Neural cell (in vitro differentiated cells): ENCODE measurements around the gene ACTR1A. TPM values are rescaled to one million over a fixed set of nuclear protein-coding genes. Genes with fewer than 3 reads are reported as not detected.

ENCODE experiments used
- H2AFZ ChIP-seq: fragments of 200-600, 300-800 bp; sonication (generic), shearing (Covaris generic); 2 replicates; pipeline ENCODE4 v1.6.0; 2014; ENCODE audit warnings: low read depth, mild to moderate bottlenecking, antibody characterized with exemption, low read length, moderate library complexity
- H3F3A ChIP-seq: fragments of 200-600 bp; shearing (Covaris generic); 2 replicates; pipeline ENCODE4 v1.6.1; 2016; ENCODE audit warnings: mild to moderate bottlenecking, moderate library complexity, mixed read lengths, antibody characterized with exemption, low read length; ENCODE audit not compliant: insufficient read depth, poor library complexity, severe bottlenecking
- H3K27ac ChIP-seq: fragments of 200-600, 300-800 bp; sonication (generic), shearing (Covaris generic); 2 replicates; pipeline ENCODE4 v1.5.1; 2014; ENCODE audit warnings: mild to moderate bottlenecking, low read length, moderate library complexity
- H3K27me3 ChIP-seq: fragments of 300-800, 200-600 bp; sonication (generic), shearing (Covaris generic); 2 replicates; pipeline ENCODE4 v1.6.0; 2014; ENCODE audit warnings: mild to moderate bottlenecking, low read depth, low read length, moderate library complexity; ENCODE audit not compliant: insufficient read depth
- H3K36me3 ChIP-seq: fragments of 300-800, 200-600 bp; sonication (generic), shearing (Covaris generic); 2 replicates; pipeline ENCODE4 v1.5.1; 2014; ENCODE audit warnings: mild to moderate bottlenecking, antibody characterized with exemption, low read length, moderate library complexity; ENCODE audit not compliant: insufficient read depth
- H3K4me2 ChIP-seq: fragments of 300-800, 200-600 bp; sonication (generic), shearing (Covaris generic); 2 replicates; pipeline ENCODE4 v1.6.0; 2014; ENCODE audit warnings: mild to moderate bottlenecking, low read length
- H3K4me3 ChIP-seq: fragments of 300-800, 200-600 bp; sonication (generic), shearing (Covaris generic); 2 replicates; pipeline ENCODE4 v1.5.1; 2014; ENCODE audit warnings: mild to moderate bottlenecking, low read length, moderate library complexity
- H3K79me2 ChIP-seq: fragments of 200-600 bp; shearing (Covaris generic); replicated peaks from 2 replicates; pipeline ENCODE4 v1.6.0; 2014; ENCODE audit warnings: mild to moderate bottlenecking, low read length, moderate library complexity; ENCODE audit not compliant: insufficient read depth
- H3K9ac ChIP-seq: fragments of 300-800, 200-600 bp; sonication (generic), shearing (Covaris generic); 2 replicates; pipeline ENCODE4 v1.6.1; 2016; ENCODE audit warnings: mild to moderate bottlenecking, low read length, mixed read lengths
- H3K9me2 ChIP-seq: fragments of 200-600 bp; shearing (Covaris generic); 2 replicates; pipeline ENCODE4 v1.6.1; 2016; ENCODE audit warnings: mild to moderate bottlenecking, low read length, mixed read lengths; ENCODE audit not compliant: insufficient read depth
- H3K9me3 ChIP-seq: fragments of 200-600, 300-800 bp; sonication (generic), shearing (Covaris generic); 2 replicates; pipeline ENCODE4 v1.6.1; 2016; ENCODE audit warnings: mild to moderate bottlenecking, mixed run types, low read length, moderate library complexity, mixed read lengths
- H4K20me1 ChIP-seq: fragments of 200-600 bp; shearing (Covaris generic); 2 replicates; pipeline ENCODE4 v1.6.1; 2016; ENCODE audit warnings: mild to moderate bottlenecking, mixed run types; ENCODE audit not compliant: insufficient read depth
- CTCF ChIP-seq: fragments of 450-650 bp; IDR thresholded peaks from 2 replicates; pipeline ENCODE4 v1.5.1; 2014; ENCODE audit warnings: antibody characterized with exemption, mild to moderate bottlenecking, moderate library complexity; ENCODE audit not compliant: poor library complexity, severe bottlenecking
- EP300 ChIP-seq: fragments of 450-650 bp; conservative IDR thresholded peaks from 2 replicates; pipeline ENCODE4 v1.6.1; 2014; ENCODE audit warnings: antibody characterized with exemption, mild to moderate bottlenecking, moderate library complexity; ENCODE audit not compliant: poor library complexity, severe bottlenecking
- EZH2 ChIP-seq: fragments of 200-600, 300-800 bp; shearing (Covaris generic), sonication (generic); IDR thresholded peaks from 2 replicates; pipeline ENCODE4 v1.6.1; 2014; ENCODE audit warnings: antibody characterized with exemption, low read length, borderline replicate concordance, mild to moderate bottlenecking; ENCODE audit not compliant: insufficient read depth, poor library complexity, severe bottlenecking
- MXI1 ChIP-seq: fragments of 450-650 bp; conservative IDR thresholded peaks from 2 replicates; pipeline ENCODE4 v1.6.1; 2014; ENCODE audit warnings: antibody characterized with exemption, mild to moderate bottlenecking; ENCODE audit not compliant: poor library complexity, severe bottlenecking
- POLR2AphosphoS5 ChIP-seq: IDR thresholded peaks from 2 replicates; pipeline ENCODE4 v1.6.1; 2012
- RAD21 ChIP-seq: fragments of 450-650 bp; conservative IDR thresholded peaks from 2 replicates; pipeline ENCODE4 v1.6.1; 2014; ENCODE audit warnings: antibody characterized with exemption, mild to moderate bottlenecking, moderate library complexity
- SMC3 ChIP-seq: fragments of 450-650 bp; conservative IDR thresholded peaks from 2 replicates; pipeline ENCODE4 v1.6.1; 2014; ENCODE audit warnings: antibody characterized with exemption, mild to moderate bottlenecking, moderate library complexity; ENCODE audit not compliant: poor library complexity
- TAF1 ChIP-seq: IDR thresholded peaks from 2 replicates; pipeline ENCODE4 v1.6.1; 2012; ENCODE audit warnings: low read depth
- polyA plus RNA-seq: library from polyadenylated mRNA; depleted of rRNA; stranded (reverse); fragments of >200 nt; gene quantifications from 2 replicates; pipeline ENCODE4 v1.2.3, GENCODE V29; 2014
- TF ChIP-seq, protein P1 (sequence below): IDR thresholded peaks from 2 replicates; pipeline ENCODE4 v1.6.1; 2012; ENCODE audit warnings: borderline replicate concordance

ACTR1A gene
- polyA plus RNA-seq, 1 donor from 2014 or later = 316 TPM

DNA sequence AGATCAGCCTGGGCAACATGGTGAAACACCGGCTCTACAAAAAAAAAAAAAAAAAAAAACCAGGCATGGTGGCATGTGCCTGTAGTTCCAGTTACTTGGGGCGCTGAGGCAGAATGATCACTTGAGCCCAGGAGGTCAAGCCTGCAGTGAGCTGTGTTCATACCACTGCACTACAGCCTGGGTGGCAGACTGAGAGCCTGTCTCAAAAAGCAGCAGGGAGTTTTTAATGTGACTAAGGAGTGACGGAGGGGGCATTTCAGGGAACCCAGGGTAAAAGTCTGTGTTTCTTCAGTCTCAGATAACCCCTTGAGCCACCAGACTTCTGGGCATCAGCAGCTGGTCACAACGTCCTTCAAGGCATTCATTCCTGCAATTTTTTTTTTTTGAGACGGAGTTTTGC, 49.0 kb downstream of the ACTR1A start:
- H3K9ac ChIP-seq = no peak overlapping the region

DNA sequence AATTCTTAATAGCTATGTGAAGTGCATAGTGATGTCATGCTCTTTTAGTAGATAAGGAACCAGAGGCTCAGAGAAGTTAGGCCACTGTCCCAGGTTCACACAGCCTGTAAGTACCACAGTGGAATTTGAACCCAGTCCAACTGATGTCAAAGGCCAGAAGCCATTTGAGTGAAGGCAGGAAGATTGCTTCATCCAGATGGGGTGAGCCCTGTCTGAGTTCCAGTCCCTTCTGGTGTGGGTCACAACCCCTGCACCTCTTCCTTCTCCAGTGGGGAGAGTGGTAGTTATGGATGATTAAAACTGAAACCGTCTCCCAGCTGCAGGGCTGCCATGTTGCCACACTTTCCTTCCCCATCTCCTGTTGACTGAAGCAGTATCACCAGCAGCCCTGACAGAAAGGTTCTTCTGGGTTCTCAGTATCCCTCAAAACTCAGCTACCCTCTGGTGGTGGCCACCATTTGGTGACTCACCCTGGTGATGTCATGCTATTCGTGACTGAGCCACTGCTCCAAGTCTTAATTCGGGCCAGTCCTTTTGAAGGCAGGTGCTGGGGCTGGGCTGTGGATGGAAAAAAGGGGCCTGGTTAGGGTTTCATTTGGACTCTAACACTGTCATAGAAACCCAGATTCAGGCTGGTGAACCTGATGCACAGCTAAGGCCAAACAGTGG, 49.7 kb downstream of the ACTR1A start:
- H3K4me3 ChIP-seq = no peak overlapping the region
- no peaks in the 10 kb centered on the region for H3K27me3 ChIP-seq
- H3F3A ChIP-seq = no peaks in the 10 kb centered on the region
- H3K9me3 ChIP-seq = no peaks in the 10 kb centered on the region
- H2AFZ ChIP-seq = no peak overlapping the region
- no peaks in the 10 kb centered on the region for H3K79me2 ChIP-seq
- no peak overlapping the region for H3K4me2 ChIP-seq
- H3K36me3 ChIP-seq = no peaks in the 10 kb centered on the region
- no peaks in the 10 kb centered on the region for H3K9me2 ChIP-seq
- H3K27ac ChIP-seq = no peak overlapping the region
- H3K9ac ChIP-seq = no peak overlapping the region
- H4K20me1 ChIP-seq = no peaks in the 10 kb centered on the region
- TF ChIP-seq TAF1 = no peak
- no peak for TF ChIP-seq POLR2AphosphoS5
- TF ChIP-seq, protein P1, sequence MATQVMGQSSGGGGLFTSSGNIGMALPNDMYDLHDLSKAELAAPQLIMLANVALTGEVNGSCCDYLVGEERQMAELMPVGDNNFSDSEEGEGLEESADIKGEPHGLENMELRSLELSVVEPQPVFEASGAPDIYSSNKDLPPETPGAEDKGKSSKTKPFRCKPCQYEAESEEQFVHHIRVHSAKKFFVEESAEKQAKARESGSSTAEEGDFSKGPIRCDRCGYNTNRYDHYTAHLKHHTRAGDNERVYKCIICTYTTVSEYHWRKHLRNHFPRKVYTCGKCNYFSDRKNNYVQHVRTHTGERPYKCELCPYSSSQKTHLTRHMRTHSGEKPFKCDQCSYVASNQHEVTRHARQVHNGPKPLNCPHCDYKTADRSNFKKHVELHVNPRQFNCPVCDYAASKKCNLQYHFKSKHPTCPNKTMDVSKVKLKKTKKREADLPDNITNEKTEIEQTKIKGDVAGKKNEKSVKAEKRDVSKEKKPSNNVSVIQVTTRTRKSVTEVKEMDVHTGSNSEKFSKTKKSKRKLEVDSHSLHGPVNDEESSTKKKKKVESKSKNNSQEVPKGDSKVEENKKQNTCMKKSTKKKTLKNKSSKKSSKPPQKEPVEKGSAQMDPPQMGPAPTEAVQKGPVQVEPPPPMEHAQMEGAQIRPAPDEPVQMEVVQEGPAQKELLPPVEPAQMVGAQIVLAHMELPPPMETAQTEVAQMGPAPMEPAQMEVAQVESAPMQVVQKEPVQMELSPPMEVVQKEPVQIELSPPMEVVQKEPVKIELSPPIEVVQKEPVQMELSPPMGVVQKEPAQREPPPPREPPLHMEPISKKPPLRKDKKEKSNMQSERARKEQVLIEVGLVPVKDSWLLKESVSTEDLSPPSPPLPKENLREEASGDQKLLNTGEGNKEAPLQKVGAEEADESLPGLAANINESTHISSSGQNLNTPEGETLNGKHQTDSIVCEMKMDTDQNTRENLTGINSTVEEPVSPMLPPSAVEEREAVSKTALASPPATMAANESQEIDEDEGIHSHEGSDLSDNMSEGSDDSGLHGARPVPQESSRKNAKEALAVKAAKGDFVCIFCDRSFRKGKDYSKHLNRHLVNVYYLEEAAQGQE = no peak
- no peak for TF ChIP-seq MXI1
- no peak for TF ChIP-seq EP300
- TF ChIP-seq CTCF = no peak
- TF ChIP-seq RAD21 = no peak
- no peak for TF ChIP-seq SMC3

More for the DNA sequence above, 49.0 kb downstream of the ACTR1A start:
- H3K79me2 ChIP-seq = no peaks in the 10 kb centered on the region
- no peaks in the 10 kb centered on the region for H3K9me2 ChIP-seq
- no peaks in the 10 kb centered on the region for H3K36me3 ChIP-seq
- TF ChIP-seq POLR2AphosphoS5 = no peak
- TF ChIP-seq EP300 = no peak
- no peak for TF ChIP-seq RAD21
- no peak for TF ChIP-seq TAF1
- no peak for TF ChIP-seq CTCF
- TF ChIP-seq MXI1 = no peak
- TF ChIP-seq, protein P1 = no peak
- TF ChIP-seq SMC3 = no peak
- TF ChIP-seq EZH2 = no peak
- H3K27me3 ChIP-seq = no peaks in the 10 kb centered on the region
- H2AFZ ChIP-seq = no peak overlapping the region
- H3K4me2 ChIP-seq = no peak overlapping the region
- H3F3A ChIP-seq = no peaks in the 10 kb centered on the region
- H3K9me3 ChIP-seq = no peaks in the 10 kb centered on the region
- no peak overlapping the region for H3K27ac ChIP-seq
- H4K20me1 ChIP-seq = no peaks in the 10 kb centered on the region
- no peak overlapping the region for H3K4me3 ChIP-seq
